MCF 10A (cell line): Measurements from ENCODE around the gene ELMO1. TPM values are rescaled to one million over a fixed set of nuclear protein-coding genes. Genes with fewer than 3 reads are reported as not detected.

Source experiments
- BruUV-seq: library from RNA; stranded (reverse); fragments of 400-500 nt; replicated peaks from 2 replicates; lab custom pipeline; 2021; lab: Mats Ljungman, UMichigan
- CTCF ChIA-PET: fragments of 300-600 bp; sonication (Branson Sonifier 250); formaldehyde crosslinking; extraction: SDS; loops from one replicate; lab custom pipeline; 2021; ENCODE audit warnings: antibody characterized with exemption, inconsistent platforms; lab: Yijun Ruan, JAX
- POLR2A ChIA-PET: fragments of 300-600, 350-650 bp; sonication (Branson Sonifier 250); formaldehyde crosslinking; extraction: SDS; loops from one replicate; lab custom pipeline; 2020; ENCODE audit warnings: antibody characterized with exemption, inconsistent platforms; lab: Yijun Ruan, JAX
- DNase-seq: peaks from one replicate; pipeline ENCODE4 v3.0.0-alpha.2; 2018; ENCODE audit not compliant: unreplicated experiment
- H3K27ac Mint-ChIP-seq: one replicate; pipeline ENCODE4 v1.8.0; 2022; ENCODE audit warnings: mild to moderate bottlenecking, low read depth, mixed read lengths; ENCODE audit not compliant: unreplicated experiment
- H3K27me3 Mint-ChIP-seq: one replicate; pipeline ENCODE4 v1.8.0; 2022; ENCODE audit warnings: mixed read lengths; ENCODE audit not compliant: insufficient read depth, unreplicated experiment
- H3K36me3 Mint-ChIP-seq: one replicate; pipeline ENCODE4 v1.8.0; 2022; ENCODE audit warnings: mild to moderate bottlenecking, moderate library complexity, mixed read lengths; ENCODE audit not compliant: insufficient read depth, unreplicated experiment
- H3K4me1 Mint-ChIP-seq: one replicate; pipeline ENCODE4 v1.8.0; 2022; ENCODE audit warnings: mixed read lengths; ENCODE audit not compliant: insufficient read depth, unreplicated experiment
- H3K4me3 Mint-ChIP-seq: one replicate; pipeline ENCODE4 v1.8.0; 2022; ENCODE audit warnings: mild to moderate bottlenecking, moderate library complexity, mixed read lengths; ENCODE audit not compliant: unreplicated experiment
- H3K9me3 Mint-ChIP-seq: one replicate; pipeline ENCODE4 v1.8.0; 2022; ENCODE audit warnings: mixed read lengths; ENCODE audit not compliant: unreplicated experiment
- intact Hi-C: fragments of 100-400 bp; cut with micrococcal nuclease; formaldehyde crosslinking; loops from 2 replicates; pipeline ENCODE4 v1.14.1; 2022
- total RNA-seq: library from RNA; stranded (reverse); gene quantifications from 2 replicates; pipeline ENCODE4 v1.2.3, GENCODE V29; 2022
- TF ChIP-seq, protein P1 (sequence below): fragments of 200-600 bp; IDR thresholded peaks from one replicate; pipeline ENCODE4 v1.8.0; 2022; ENCODE audit warnings: antibody characterized with exemption, mild to moderate bottlenecking; ENCODE audit not compliant: unreplicated experiment

ELMO1 gene
- total RNA-seq, 1 experiment from 2014 or later: 0.30 TPM

DNA sequence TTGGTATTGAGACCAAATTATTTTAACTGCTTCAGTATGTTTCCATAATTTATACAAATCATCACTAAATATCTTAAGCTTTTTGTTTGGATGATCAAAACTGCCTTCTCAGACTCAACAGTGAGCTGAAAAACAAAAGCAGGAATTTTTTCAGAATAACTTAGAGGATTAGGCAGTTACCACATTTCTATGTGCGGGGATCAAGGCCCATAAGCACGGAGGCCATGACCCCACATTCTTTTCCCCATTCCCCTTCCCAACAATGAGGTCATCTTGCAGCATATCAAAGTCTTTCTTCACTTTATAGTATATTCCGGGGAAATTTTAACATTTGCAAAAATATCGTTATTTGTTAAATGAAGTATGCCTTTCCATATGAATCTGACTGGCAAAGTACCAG lies 125.8 kb downstream of the ELMO1 start:
- POLR2A ChIA-PET: interaction anchor here (0.6 kb wide), 1 partner anchor 42 kb away, joined by 3 read pairs; no protein-coding TSS in a partner anchor
- Mint-ChIP-seq H3K27ac (no peak overlapping the region), H3K4me1 (no peaks in the 10 kb centered on the region), H3K36me3 (no peaks in the 10 kb centered on the region), H3K27me3 (no peaks in the 10 kb centered on the region), H3K4me3 (no peak overlapping the region), H3K9me3 (no peaks in the 10 kb centered on the region)
- DNase-seq: no peak
- no TSS peak for BruUV-seq
- CTCF ChIA-PET: interaction anchor here (0.6 to 0.8 kb wide), 2 partner anchors 119 to 173 kb away, joined by 3 to 5 read pairs; no protein-coding TSS in a partner anchor
- TF ChIP-seq, protein P1, sequence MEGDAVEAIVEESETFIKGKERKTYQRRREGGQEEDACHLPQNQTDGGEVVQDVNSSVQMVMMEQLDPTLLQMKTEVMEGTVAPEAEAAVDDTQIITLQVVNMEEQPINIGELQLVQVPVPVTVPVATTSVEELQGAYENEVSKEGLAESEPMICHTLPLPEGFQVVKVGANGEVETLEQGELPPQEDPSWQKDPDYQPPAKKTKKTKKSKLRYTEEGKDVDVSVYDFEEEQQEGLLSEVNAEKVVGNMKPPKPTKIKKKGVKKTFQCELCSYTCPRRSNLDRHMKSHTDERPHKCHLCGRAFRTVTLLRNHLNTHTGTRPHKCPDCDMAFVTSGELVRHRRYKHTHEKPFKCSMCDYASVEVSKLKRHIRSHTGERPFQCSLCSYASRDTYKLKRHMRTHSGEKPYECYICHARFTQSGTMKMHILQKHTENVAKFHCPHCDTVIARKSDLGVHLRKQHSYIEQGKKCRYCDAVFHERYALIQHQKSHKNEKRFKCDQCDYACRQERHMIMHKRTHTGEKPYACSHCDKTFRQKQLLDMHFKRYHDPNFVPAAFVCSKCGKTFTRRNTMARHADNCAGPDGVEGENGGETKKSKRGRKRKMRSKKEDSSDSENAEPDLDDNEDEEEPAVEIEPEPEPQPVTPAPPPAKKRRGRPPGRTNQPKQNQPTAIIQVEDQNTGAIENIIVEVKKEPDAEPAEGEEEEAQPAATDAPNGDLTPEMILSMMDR: no peak
- intact Hi-C loops: no loop called here

DNA sequence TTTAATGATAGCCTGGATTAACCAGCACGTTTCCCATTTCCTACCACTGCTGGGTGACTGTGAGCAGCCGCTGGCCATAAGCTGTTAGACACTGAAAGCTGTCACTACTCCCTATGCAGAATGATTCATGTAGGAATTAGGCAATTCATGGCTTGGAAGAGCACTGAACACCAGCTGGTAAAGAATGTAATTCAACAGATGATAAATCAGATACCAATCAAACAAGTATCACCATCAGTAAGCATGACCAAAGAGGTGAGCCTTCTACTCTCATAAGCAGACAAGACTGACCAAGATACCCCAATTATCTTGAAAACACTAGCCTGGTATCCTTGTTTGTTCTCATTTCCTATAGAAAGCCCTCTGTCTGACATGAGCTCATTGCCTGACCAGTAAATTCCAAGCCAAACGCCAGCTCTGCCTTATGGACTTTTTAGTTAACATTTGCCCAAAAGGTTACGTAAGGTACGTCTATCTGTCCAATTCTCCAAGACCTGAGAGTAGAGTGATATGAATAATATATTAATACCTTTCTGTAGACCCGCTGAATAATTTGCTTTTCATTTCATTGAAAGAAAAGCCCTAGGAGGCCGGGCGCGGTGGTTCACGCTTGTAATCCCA lies 127.7 kb downstream of the ELMO1 start:
- Mint-ChIP-seq H3K36me3 (no peaks in the 10 kb centered on the region), H3K27me3 (no peaks in the 10 kb centered on the region), H3K4me3 (no peak overlapping the region), H3K27ac (no peak overlapping the region), H3K9me3 (no peaks in the 10 kb centered on the region), H3K4me1 (peaks cover 7% of the 10 kb centered on the region)
- no TSS peak for BruUV-seq
- CTCF ChIA-PET: interaction anchor here (0.6 to 1.0 kb wide), 2 partner anchors 107 to 115 kb away, joined by 3 to 4 read pairs; no protein-coding TSS in a partner anchor
- DNase-seq: peak; percentile 81
- intact Hi-C loops: loop anchor here (1.0 kb wide), 1 partner anchor 174 kb away; no protein-coding TSS in a partner anchor
- POLR2A ChIA-PET: interaction anchor here (0.7 to 1.0 kb wide), 4 partner anchors 19 to 59 kb away, joined by 3 to 5 read pairs (median 3); no protein-coding TSS in a partner anchor
- TF ChIP-seq, protein P1: no peak

DNA sequence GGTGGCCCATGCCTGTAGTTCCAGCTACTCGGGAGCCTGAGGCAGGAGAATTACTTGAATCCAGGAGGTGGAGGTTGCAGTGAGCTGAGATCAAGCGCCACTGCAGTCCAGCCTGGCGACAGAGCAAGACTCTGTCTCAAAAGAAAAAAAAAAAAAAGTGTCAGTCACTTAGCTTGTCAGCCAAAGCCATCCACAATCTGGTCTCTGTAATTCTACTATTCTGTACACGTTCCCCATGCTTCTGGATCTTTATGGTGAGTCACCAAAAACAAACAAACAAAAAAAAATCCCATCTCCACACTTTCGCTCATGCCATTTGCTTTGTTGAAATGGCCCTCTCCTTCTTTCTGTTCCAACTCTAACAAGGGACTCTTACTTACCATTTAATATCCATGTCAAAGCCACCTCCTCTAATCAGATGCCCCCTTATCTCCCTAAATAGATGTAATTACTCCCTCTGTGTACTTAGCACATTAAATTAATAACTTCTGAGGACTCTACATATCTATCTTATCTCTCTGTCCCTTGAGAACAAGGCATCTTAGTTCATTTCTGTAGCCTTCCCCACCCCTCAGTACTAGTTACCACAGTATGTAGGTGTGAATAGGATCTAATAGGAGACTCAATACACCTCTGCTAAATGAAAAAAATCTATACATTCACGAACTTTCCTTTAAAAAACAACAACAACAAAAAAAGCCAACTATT lies 128.4 kb downstream of the ELMO1 start:
- CTCF ChIA-PET: interaction anchor here (0.6 to 1.2 kb wide), 8 partner anchors 17 to 186 kb away, joined by 3 to 6 read pairs (median 4); no protein-coding TSS in a partner anchor
- Mint-ChIP-seq H3K4me1 (peaks cover 7% of the 10 kb centered on the region), H3K4me3 (no peak overlapping the region), H3K27ac (no peak overlapping the region), H3K36me3 (no peaks in the 10 kb centered on the region), H3K9me3 (no peaks in the 10 kb centered on the region), H3K27me3 (no peaks in the 10 kb centered on the region)
- intact Hi-C loops: loop anchor here (1.0 kb wide), 1 partner anchor 175 kb away; no protein-coding TSS in a partner anchor
- DNase-seq: peak; percentile 60
- POLR2A ChIA-PET: interaction anchor here (0.7 to 1.0 kb wide), 5 partner anchors 19 to 399 kb away, joined by 3 to 5 read pairs (median 3); no protein-coding TSS in a partner anchor
- TF ChIP-seq, protein P1: no peak
- BruUV-seq: no TSS peak

DNA sequence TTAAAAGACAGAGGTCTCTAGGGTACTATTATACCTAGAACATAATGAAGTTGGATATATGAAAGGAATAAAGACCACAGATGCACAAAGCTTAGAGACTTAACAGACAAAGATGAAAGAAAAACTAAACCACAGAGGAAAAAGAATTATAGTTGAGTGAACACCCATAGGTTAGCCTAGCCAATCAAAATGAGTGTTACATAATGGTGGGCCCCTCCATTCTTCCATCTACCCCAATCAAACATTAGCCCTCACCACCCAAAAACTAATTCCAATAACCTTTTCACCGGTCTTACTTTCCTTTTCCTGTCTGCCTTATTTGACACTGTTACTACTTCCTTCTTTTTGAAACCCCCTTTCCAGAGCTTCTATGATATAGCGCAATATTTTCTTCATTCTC lies 130.1 kb downstream of the ELMO1 start:
- no peaks in the 10 kb centered on the region for H3K36me3 Mint-ChIP-seq
- DNase-seq: no peak
- POLR2A ChIA-PET: no interaction called here
- CTCF ChIA-PET: interaction anchor here (0.6 kb wide), 1 partner anchor 513 kb away, joined by 3 read pairs; no protein-coding TSS in a partner anchor
- H3K4me3 Mint-ChIP-seq: no peak overlapping the region
- H3K4me1 Mint-ChIP-seq: peaks cover 7% of the 10 kb centered on the region
- TF ChIP-seq, protein P1: no peak
- H3K27ac Mint-ChIP-seq: no peak overlapping the region
- intact Hi-C loops: no loop called here
- no TSS peak for BruUV-seq
- H3K9me3 Mint-ChIP-seq: no peaks in the 10 kb centered on the region
- no peaks in the 10 kb centered on the region for H3K27me3 Mint-ChIP-seq
